AG09309 (cell line): ENCODE measurements around the gene CCND1.

ENCODE experiments used
- DNase-seq: peaks from one replicate; pipeline ENCODE4 v3.0.0-alpha.2; 2010; ENCODE audit warnings: low read depth
- H3K4me3 ChIP-seq: 2 replicates; pipeline ENCODE4 v1.5.1; 2011; ENCODE audit warnings: mild to moderate bottlenecking, low read depth, low read length, moderate library complexity; ENCODE audit not compliant: control insufficient read depth
- TF ChIP-seq, protein P1 (sequence below): IDR thresholded peaks from 2 replicates; pipeline ENCODE4 v1.5.1; 2011; ENCODE audit warnings: mild to moderate bottlenecking, low read depth, low read length, inconsistent platforms; ENCODE audit not compliant: insufficient read depth, control insufficient read depth; ENCODE audit errors: missing control alignments

The CCND1 gene

DNA sequence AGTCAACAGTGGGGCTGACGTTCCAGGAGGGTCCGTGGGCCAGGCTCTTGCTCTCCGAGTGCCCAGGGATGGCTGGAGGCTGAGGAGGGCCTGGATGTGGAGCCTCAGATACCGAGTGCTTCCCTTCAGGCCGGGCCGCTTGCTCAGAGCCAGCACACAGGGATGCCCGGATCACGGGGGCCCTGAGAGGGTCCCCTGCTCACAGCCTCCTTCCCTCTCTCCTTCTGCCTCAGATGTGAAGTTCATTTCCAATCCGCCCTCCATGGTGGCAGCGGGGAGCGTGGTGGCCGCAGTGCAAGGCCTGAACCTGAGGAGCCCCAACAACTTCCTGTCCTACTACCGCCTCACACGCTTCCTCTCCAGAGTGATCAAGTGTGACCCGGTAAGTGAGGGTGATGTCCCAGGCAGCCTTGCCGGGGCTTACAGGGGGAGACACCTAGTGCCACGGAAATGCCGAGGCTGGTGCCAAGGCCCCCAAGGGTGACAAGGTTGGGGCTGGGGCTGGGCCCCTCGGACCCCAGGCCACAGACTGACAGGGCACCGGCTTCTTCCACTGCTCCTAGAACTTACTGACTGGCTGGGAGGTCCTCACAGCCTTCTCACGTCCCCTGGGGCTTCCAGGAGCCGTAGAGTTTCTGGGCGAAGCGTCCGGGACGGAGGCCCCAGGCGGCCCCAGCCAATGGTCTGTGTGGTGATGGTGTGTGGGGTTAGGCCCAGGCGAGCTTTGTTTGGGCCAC lies 7.0 kb downstream of the CCND1 start:
- TF ChIP-seq, protein P1, sequence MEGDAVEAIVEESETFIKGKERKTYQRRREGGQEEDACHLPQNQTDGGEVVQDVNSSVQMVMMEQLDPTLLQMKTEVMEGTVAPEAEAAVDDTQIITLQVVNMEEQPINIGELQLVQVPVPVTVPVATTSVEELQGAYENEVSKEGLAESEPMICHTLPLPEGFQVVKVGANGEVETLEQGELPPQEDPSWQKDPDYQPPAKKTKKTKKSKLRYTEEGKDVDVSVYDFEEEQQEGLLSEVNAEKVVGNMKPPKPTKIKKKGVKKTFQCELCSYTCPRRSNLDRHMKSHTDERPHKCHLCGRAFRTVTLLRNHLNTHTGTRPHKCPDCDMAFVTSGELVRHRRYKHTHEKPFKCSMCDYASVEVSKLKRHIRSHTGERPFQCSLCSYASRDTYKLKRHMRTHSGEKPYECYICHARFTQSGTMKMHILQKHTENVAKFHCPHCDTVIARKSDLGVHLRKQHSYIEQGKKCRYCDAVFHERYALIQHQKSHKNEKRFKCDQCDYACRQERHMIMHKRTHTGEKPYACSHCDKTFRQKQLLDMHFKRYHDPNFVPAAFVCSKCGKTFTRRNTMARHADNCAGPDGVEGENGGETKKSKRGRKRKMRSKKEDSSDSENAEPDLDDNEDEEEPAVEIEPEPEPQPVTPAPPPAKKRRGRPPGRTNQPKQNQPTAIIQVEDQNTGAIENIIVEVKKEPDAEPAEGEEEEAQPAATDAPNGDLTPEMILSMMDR, result no peak
- DNase-seq, result no peak
- no peak overlapping the region for H3K4me3 ChIP-seq

DNA sequence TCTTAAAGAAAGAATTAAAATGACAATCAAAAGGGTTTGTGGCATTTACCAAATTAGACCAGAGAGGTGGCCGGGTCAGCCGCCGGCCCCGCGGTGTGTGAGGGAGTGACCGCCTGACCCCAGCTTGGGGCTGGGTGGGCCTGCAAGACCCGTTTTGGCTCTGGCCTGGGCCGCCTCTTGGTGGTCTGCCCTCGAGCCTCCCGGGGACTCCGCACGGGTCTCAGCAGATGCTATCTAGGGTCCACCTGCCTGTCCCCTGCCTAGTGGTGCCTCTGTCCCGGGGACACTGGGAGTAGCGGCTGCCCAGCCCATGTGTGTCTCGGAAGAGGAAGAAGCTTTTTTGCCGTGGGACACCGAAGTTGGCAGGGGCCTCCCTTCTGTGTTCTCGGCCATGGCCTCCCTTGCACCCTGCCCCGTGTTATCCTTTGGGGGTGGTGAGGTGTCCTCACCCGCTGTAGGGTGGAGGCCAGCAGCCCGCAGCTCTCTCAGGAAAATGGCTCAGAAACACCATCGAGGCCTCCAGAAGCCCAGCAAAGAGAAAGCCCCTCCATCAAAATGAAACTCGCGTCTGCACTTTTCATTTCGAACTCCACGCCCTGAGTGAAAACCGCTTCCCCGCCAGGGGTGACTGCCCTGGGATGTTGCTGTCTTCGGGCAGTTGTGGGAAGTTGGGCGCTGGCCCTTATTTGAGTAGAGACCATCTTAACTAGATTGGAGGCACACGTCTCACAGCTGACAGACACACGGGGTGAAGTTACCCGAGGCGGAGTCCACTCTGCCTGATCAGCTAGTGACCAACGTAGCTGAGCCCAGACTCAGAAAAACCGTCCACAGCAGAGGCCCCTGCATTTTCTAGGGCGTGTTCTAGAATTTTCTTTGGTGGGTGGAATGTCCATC lies 8.0 kb downstream of the CCND1 start:
- H3K4me3 ChIP-seq, result no peak overlapping the region
- DNase-seq, result no peak
- TF ChIP-seq, protein P1, result no peak

DNA sequence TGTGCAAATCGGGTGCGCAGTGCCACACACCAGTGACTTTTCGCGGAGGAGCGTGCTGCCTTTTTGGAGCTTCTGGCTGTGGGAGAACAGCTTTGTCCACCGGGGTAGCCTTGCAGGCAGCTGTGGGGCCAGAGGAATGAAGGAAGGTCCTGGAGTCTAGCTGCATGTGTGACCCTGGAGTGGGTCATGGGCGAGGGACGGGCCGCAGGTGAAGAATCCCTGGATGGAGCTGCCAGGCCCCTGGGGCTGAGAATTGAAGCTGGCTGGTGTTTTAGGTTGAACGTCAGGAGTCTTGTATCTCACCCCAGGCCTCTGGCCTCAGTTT lies 8.6 kb downstream of the CCND1 start:
- H3K4me3 ChIP-seq, result no peak overlapping the region
- no peak for DNase-seq
- TF ChIP-seq, protein P1, result no peak

DNA sequence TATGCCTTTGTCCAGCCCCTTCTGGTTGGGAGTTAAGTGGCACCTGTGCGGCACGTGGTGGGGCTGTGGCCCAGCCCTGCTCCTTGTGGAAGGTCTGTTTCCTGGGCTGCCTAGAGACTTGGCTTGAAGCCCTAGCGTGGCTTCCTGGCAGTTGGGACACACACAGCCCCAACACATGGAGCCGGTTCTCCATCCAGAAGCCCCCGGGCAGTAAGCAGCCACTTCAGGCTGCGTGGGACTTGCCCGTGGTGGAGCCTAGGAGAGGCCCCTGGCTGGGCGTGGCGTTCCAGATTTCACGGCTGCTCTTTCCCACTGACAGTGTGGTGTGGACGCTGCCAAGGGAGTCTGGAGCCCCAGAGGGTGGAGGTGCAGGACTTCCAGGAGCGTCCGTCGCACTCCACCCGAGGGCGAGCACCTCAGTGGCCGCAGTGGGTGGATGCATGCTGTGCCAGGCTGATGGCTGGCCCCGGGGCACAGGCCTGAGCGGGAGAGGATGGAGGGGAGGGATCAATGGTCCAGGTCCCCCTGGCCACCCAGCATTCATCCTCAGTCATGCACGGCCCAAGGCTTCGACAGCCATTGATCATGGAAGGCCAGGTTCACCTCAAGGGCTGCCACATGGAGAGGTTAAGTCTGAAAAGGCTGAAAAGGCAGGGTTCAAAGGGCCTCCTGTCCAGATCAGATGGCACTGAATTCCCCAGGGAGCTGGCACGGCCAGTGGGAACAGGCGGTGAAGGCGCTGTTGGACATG lies 9.3 kb downstream of the CCND1 start:
- no peak overlapping the region for H3K4me3 ChIP-seq
- no peak for DNase-seq
- TF ChIP-seq, protein P1, result no peak

DNA sequence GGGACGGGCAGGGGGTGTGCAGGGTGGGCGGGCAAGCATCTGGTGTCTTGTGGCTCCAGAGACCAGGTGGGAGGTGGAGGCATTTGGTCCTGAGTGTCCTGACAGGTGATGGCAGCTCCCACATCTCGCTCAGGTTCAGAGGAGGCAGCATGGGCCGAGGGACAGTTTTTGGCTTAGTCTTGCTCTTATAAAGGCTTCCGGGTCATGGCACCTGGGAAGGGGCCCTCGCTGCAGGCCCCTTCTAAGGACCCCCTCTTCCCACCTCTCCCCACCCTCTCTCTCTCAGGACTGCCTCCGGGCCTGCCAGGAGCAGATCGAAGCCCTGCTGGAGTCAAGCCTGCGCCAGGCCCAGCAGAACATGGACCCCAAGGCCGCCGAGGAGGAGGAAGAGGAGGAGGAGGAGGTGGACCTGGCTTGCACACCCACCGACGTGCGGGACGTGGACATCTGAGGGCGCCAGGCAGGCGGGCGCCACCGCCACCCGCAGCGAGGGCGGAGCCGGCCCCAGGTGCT lies 9.9 kb downstream of the CCND1 start:
- no peak overlapping the region for H3K4me3 ChIP-seq
- TF ChIP-seq, protein P1, result no peak
- DNase-seq, result no peak

DNA sequence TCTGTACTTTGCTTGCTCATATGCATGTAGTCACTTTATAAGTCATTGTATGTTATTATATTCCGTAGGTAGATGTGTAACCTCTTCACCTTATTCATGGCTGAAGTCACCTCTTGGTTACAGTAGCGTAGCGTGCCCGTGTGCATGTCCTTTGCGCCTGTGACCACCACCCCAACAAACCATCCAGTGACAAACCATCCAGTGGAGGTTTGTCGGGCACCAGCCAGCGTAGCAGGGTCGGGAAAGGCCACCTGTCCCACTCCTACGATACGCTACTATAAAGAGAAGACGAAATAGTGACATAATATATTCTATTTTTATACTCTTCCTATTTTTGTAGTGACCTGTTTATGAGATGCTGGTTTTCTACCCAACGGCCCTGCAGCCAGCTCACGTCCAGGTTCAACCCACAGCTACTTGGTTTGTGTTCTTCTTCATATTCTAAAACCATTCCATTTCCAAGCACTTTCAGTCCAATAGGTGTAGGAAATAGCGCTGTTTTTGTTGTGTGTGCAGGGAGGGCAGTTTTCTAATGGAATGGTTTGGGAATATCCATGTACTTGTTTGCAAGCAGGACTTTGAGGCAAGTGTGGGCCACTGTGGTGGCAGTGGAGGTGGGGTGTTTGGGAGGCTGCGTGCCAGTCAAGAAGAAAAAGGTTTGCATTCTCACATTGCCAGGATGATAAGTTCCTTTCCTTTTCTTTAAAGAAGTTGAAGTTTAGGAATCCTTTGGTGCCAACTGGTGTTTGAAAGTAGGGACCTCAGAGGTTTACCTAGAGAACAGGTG lies 11.1 kb downstream of the CCND1 start:
- TF ChIP-seq, protein P1, result no peak
- no peak overlapping the region for H3K4me3 ChIP-seq
- no peak for DNase-seq
